ENCODE results near the gene LMO7.

The LMO7 gene

DNA sequence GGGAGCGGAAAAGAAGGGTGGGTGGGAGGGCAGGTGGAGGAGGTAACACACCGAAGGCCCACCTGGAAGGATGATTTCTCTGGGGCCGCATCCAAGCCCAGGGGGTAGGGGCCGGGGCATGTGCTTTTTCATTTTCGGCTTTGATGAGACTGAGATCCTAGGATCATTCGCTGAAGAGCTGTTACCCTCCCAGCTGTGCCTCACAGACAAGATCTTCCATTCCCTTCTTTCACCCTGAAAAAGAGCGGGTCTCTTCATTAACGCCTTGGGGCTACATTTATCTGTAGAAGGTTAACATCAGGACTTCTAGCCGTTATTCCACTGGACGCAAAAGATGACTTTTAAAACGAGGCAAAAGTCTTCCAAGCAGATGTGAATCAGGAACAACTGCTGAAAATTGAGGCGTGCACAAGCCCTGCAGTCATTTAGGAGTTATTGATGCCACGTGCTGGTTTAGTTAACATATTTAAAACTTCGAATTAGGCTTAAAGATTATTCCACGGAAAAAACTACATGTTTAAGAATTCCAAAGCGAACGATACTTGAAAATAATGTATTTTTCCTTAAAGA is 1.1 kb downstream of the LMO7 start:
- no peak overlapping the region for H2AFZ ChIP-seq (ENCODE audit: low read length)
- DNase-seq (ENCODE audit: low spot score) = no peak
- H3K4me1 ChIP-seq (ENCODE audit: control insufficient read depth in 2 of 2, insufficient read depth in 1 of 2, low read depth in 1 of 2, low read length in 2 of 2) = peaks cover 4 to 6% of the 10 kb centered on the region in 2 donors
- H3K27me3 ChIP-seq (ENCODE audit: control insufficient read depth in 3 of 3, insufficient read depth in 3 of 3, low read depth in 1 of 3, low read length in 3 of 3) = peaks cover 8 to 29% (median 27%) of the 10 kb centered on the region in 3 experiments
- H3K9me3 ChIP-seq (replicated peaks in 1 of 2; ENCODE audit: control insufficient read depth in 2 of 2, insufficient read depth in 1 of 2, low read depth in 1 of 2, low read length in 2 of 2) = no peaks in the 10 kb centered on the region
- H3K23ac ChIP-seq (ENCODE audit: low read depth, low read length, poor library complexity) = no peak overlapping the region
- H2BK5ac ChIP-seq (ENCODE audit: low read length) = no peak overlapping the region
- no peak overlapping the region for H3K9ac ChIP-seq (ENCODE audit: low read depth, low read length, poor library complexity)
- no peak overlapping the region for H2AK5ac ChIP-seq (ENCODE audit: low read depth, low read length)
- H4K91ac ChIP-seq (ENCODE audit: low read depth, low read length, poor library complexity) = no peak overlapping the region
- H4K8ac ChIP-seq (ENCODE audit: low read depth, low read length) = no peak overlapping the region
- H2BK12ac ChIP-seq (ENCODE audit: low read length) = no peak overlapping the region
- H2BK15ac ChIP-seq (ENCODE audit: low read length) = no peak overlapping the region
- H2BK120ac ChIP-seq (ENCODE audit: low read depth, low read length) = no peak overlapping the region
- no peak overlapping the region for H3K14ac ChIP-seq (ENCODE audit: low read length)
- no peak overlapping the region for H3K4ac ChIP-seq (ENCODE audit: low read length)
- no peak overlapping the region for H3K4me2 ChIP-seq (ENCODE audit: insufficient read depth, low read length, poor library complexity, severe bottlenecking)
- H3K36me3 ChIP-seq (replicated peaks in 1 of 2; ENCODE audit: control insufficient read depth in 2 of 2, insufficient read depth in 2 of 2, low read length in 2 of 2) = no peaks in the 10 kb centered on the region
- no peak overlapping the region for H3K18ac ChIP-seq (ENCODE audit: low read length)
- WGBS, 2 donors (ENCODE audit: extremely low coverage in 2 of 2, insufficient read length in 2 of 2, insufficient replicate concordance in 1 of 2) = no CpG with 5 or more reads among the region's 17 CpGs
- H3K27ac ChIP-seq (replicated peaks; ENCODE audit: low read length) = no peak overlapping the region
- H3K4me3 ChIP-seq (ENCODE audit: low read length in 2 of 2) = peak overlapping the region in 1 of 2 donors; percentile 69
- no peaks in the 10 kb centered on the region for H3K79me1 ChIP-seq (ENCODE audit: low read depth, low read length)

DNA sequence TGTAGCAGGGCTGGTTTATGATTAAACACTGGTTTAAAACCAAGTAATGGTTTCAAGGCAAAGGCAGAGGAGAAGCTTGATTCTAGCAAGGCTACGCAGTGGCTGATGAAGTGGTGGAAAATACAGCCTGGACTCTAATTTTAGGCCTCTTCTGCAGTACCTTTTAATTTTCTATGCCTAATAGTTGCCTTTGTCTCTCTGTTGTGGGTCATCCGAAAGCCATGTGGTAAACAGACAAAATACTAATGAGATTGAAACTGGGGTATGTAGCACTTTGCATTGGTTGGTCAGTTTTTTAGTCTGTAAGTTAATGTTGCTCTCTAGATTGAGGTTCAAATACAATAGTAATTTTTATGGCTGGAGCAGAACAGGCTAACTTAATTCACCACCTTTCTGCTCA is 3.3 kb downstream of the LMO7 start:
- no peak overlapping the region for H3K4me3 ChIP-seq (ENCODE audit: low read length in 2 of 2)
- no CpG with 5 or more reads among the region's 2 CpGs for WGBS, 2 donors (ENCODE audit: extremely low coverage in 2 of 2, insufficient read length in 2 of 2, insufficient replicate concordance in 1 of 2)

GRCh38 chr13:75641026-75641425 is 4.9 kb downstream of the LMO7 start:
- Histone ChIP-seq H2AK5ac (ENCODE audit: low read depth, low read length) (no peak overlapping the region), H3K9ac (ENCODE audit: low read depth, low read length, poor library complexity) (no peak overlapping the region), H3K18ac (ENCODE audit: low read length) (no peak overlapping the region), H2BK15ac (ENCODE audit: low read length) (no peak overlapping the region), H4K8ac (ENCODE audit: low read depth, low read length) (no peak overlapping the region), H2BK120ac (ENCODE audit: low read depth, low read length) (no peak overlapping the region), H2BK12ac (ENCODE audit: low read length) (no peak overlapping the region), H3K79me1 (ENCODE audit: low read depth, low read length) (no peaks in the 10 kb centered on the region), H3K23ac (ENCODE audit: low read depth, low read length, poor library complexity) (no peak overlapping the region), H3K4ac (ENCODE audit: low read length) (no peak overlapping the region), H3K27ac (replicated peaks; ENCODE audit: low read length) (no peak overlapping the region), H3K4me1 (ENCODE audit: control insufficient read depth in 2 of 2, insufficient read depth in 1 of 2, low read depth in 1 of 2, low read length in 2 of 2) (peaks cover 4% of the 10 kb centered on the region in 2 donors), H3K14ac (ENCODE audit: low read length) (no peak overlapping the region), H3K27me3 (ENCODE audit: control insufficient read depth in 3 of 3, insufficient read depth in 3 of 3, low read depth in 1 of 3, low read length in 3 of 3) (peaks cover 8 to 24% (median 21%) of the 10 kb centered on the region in 3 experiments), H2AFZ (ENCODE audit: low read length) (no peak overlapping the region), H3K4me2 (ENCODE audit: insufficient read depth, low read length, poor library complexity, severe bottlenecking) (no peak overlapping the region), H4K91ac (ENCODE audit: low read depth, low read length, poor library complexity) (no peak overlapping the region), H3K9me3 (replicated peaks in 1 of 2; ENCODE audit: control insufficient read depth in 2 of 2, insufficient read depth in 1 of 2, low read depth in 1 of 2, low read length in 2 of 2) (no peaks in the 10 kb centered on the region), H3K4me3 (ENCODE audit: low read length in 2 of 2) (peak overlapping the region in 1 of 2 donors; percentile 3), H3K36me3 (replicated peaks in 1 of 2; ENCODE audit: control insufficient read depth in 2 of 2, insufficient read depth in 2 of 2, low read length in 2 of 2) (no peaks in the 10 kb centered on the region), H2BK5ac (ENCODE audit: low read length) (no peak overlapping the region)
- no CpG with 5 or more reads among the region's 6 CpGs for WGBS, 2 donors (ENCODE audit: extremely low coverage in 2 of 2, insufficient read length in 2 of 2, insufficient replicate concordance in 1 of 2)
- no peak for DNase-seq (ENCODE audit: low spot score)

More for the DNA sequence above, 3.3 kb downstream of the LMO7 start:
- Histone ChIP-seq H2BK5ac (ENCODE audit: low read length) (no peak overlapping the region), H3K79me1 (ENCODE audit: low read depth, low read length) (no peaks in the 10 kb centered on the region), H2BK15ac (ENCODE audit: low read length) (no peak overlapping the region), H3K27me3 (ENCODE audit: control insufficient read depth in 3 of 3, insufficient read depth in 3 of 3, low read depth in 1 of 3, low read length in 3 of 3) (peaks cover 8 to 29% (median 27%) of the 10 kb centered on the region in 3 experiments), H3K9me3 (replicated peaks in 1 of 2; ENCODE audit: control insufficient read depth in 2 of 2, insufficient read depth in 1 of 2, low read depth in 1 of 2, low read length in 2 of 2) (no peaks in the 10 kb centered on the region), H3K23ac (ENCODE audit: low read depth, low read length, poor library complexity) (no peak overlapping the region), H3K36me3 (replicated peaks in 1 of 2; ENCODE audit: control insufficient read depth in 2 of 2, insufficient read depth in 2 of 2, low read length in 2 of 2) (no peaks in the 10 kb centered on the region), H3K27ac (replicated peaks; ENCODE audit: low read length) (no peak overlapping the region), H4K8ac (ENCODE audit: low read depth, low read length) (no peak overlapping the region), H2BK120ac (ENCODE audit: low read depth, low read length) (no peak overlapping the region), H3K4me1 (ENCODE audit: control insufficient read depth in 2 of 2, insufficient read depth in 1 of 2, low read depth in 1 of 2, low read length in 2 of 2) (peaks cover 4 to 6% of the 10 kb centered on the region in 2 donors), H2AFZ (ENCODE audit: low read length) (no peak overlapping the region), H3K18ac (ENCODE audit: low read length) (no peak overlapping the region), H2AK5ac (ENCODE audit: low read depth, low read length) (no peak overlapping the region), H3K4me2 (ENCODE audit: insufficient read depth, low read length, poor library complexity, severe bottlenecking) (no peak overlapping the region), H3K9ac (ENCODE audit: low read depth, low read length, poor library complexity) (no peak overlapping the region), H2BK12ac (ENCODE audit: low read length) (no peak overlapping the region), H4K91ac (ENCODE audit: low read depth, low read length, poor library complexity) (no peak overlapping the region), H3K4ac (ENCODE audit: low read length) (no peak overlapping the region), H3K14ac (ENCODE audit: low read length) (no peak overlapping the region)
- DNase-seq (ENCODE audit: low spot score) = no peak

DNA sequence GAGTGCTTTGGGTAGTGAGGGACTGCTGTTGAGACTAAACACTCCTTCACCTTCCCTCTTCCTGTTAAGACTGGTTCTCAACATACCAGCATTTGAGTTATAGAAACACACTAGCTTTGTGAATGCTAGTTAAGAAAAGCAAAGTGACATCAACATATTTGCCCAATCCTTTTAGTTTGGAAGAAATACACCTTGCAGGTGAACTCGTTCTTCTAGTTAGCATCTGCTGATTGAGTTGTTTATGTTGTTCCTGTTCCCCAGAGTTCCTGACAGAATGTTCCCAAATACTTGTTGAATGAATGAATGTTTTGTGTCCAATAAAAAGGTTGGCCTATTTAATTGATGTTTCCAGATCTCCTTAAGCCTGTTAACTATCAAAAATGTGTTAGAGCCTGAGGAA is 7.1 kb downstream of the LMO7 start:
- no peak for DNase-seq (ENCODE audit: low spot score)
- H3K4me2 ChIP-seq (ENCODE audit: insufficient read depth, low read length, poor library complexity, severe bottlenecking) = no peak overlapping the region
- no peak overlapping the region for H4K8ac ChIP-seq (ENCODE audit: low read depth, low read length)
- no peaks in the 10 kb centered on the region for H3K4me1 ChIP-seq (ENCODE audit: control insufficient read depth in 2 of 2, insufficient read depth in 1 of 2, low read depth in 1 of 2, low read length in 2 of 2)
- no peak overlapping the region for H3K27ac ChIP-seq (replicated peaks; ENCODE audit: low read length)
- H2BK5ac ChIP-seq (ENCODE audit: low read length) = no peak overlapping the region
- no peak overlapping the region for H2BK15ac ChIP-seq (ENCODE audit: low read length)
- no peak overlapping the region for H2BK12ac ChIP-seq (ENCODE audit: low read length)
- H4K91ac ChIP-seq (ENCODE audit: low read depth, low read length, poor library complexity) = no peak overlapping the region
- H3K9ac ChIP-seq (ENCODE audit: low read depth, low read length, poor library complexity) = no peak overlapping the region
- peaks cover 0 to 5% (median 2%) of the 10 kb centered on the region in 3 experiments for H3K27me3 ChIP-seq (ENCODE audit: control insufficient read depth in 3 of 3, insufficient read depth in 3 of 3, low read depth in 1 of 3, low read length in 3 of 3)
- no CpG with 5 or more reads among the region's 1 CpG for WGBS, 2 donors (ENCODE audit: extremely low coverage in 2 of 2, insufficient read length in 2 of 2, insufficient replicate concordance in 1 of 2)
- H3K9me3 ChIP-seq (replicated peaks in 1 of 2; ENCODE audit: control insufficient read depth in 2 of 2, insufficient read depth in 1 of 2, low read depth in 1 of 2, low read length in 2 of 2) = no peaks in the 10 kb centered on the region
- H3K36me3 ChIP-seq (replicated peaks in 1 of 2; ENCODE audit: control insufficient read depth in 2 of 2, insufficient read depth in 2 of 2, low read length in 2 of 2) = no peaks in the 10 kb centered on the region
- H3K4ac ChIP-seq (ENCODE audit: low read length) = no peak overlapping the region
- no peak overlapping the region for H3K4me3 ChIP-seq (ENCODE audit: low read length in 2 of 2)
- H3K79me1 ChIP-seq (ENCODE audit: low read depth, low read length) = no peaks in the 10 kb centered on the region
- no peak overlapping the region for H2AFZ ChIP-seq (ENCODE audit: low read length)
- H3K23ac ChIP-seq (ENCODE audit: low read depth, low read length, poor library complexity) = no peak overlapping the region
- H3K14ac ChIP-seq (ENCODE audit: low read length) = no peak overlapping the region
- no peak overlapping the region for H2AK5ac ChIP-seq (ENCODE audit: low read depth, low read length)
- H2BK120ac ChIP-seq (ENCODE audit: low read depth, low read length) = no peak overlapping the region
- no peak overlapping the region for H3K18ac ChIP-seq (ENCODE audit: low read length)
